Endothelial cell of umbilical vein (primary cell): ENCODE data around the gene EHBP1L1.

Source experiments
- POLR2A ChIP-seq: IDR thresholded peaks from 2 replicates; pipeline ENCODE4 v1.6.1; 2012; ENCODE audit warnings: low read depth, mild to moderate bottlenecking, control low read depth, low read length
- POLR2AphosphoS5 ChIP-seq: IDR thresholded peaks from 2 replicates; pipeline ENCODE4 v1.6.1; 2012; ENCODE audit warnings: low read depth, mild to moderate bottlenecking, control low read depth, low read length, moderate library complexity; ENCODE audit not compliant: insufficient read depth

DNA sequence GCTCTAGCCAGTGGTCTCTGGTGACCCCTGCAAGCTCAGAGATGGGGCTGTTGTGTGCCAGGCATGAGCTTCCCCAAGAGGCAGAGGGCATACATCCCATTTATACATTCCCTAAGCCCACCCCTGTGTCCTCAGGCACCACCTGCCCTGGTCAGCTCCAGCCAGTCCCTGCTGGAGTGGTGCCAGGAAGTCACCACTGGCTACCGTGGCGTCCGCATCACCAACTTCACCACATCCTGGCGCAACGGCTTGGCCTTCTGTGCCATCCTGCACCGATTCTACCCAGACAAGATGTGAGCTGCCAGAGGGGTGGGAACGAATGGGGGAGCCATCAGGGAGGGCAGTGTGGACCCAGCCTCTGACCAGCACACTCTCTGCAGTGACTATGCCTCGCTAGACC, 8.3 kb downstream of the EHBP1L1 start:
- TF ChIP-seq POLR2AphosphoS5 (no peak), POLR2A (no peak)
